Measurements from ENCODE around the gene IDH1. TPM values are rescaled to one million over a fixed set of nuclear protein-coding genes. Genes with fewer than 3 reads are reported as not detected.
"Not testable (repeated sequence)": the region's sequence is repeated elsewhere in the genome, so short reads cannot be mapped to it uniquely, and the experiment has no call there.

Gene IDH1
- total and polyA plus RNA-seq, 2 donors (not counting 1 experiment from before 2014, with no cell fraction given): 13.9 to 41.4 TPM

DNA sequence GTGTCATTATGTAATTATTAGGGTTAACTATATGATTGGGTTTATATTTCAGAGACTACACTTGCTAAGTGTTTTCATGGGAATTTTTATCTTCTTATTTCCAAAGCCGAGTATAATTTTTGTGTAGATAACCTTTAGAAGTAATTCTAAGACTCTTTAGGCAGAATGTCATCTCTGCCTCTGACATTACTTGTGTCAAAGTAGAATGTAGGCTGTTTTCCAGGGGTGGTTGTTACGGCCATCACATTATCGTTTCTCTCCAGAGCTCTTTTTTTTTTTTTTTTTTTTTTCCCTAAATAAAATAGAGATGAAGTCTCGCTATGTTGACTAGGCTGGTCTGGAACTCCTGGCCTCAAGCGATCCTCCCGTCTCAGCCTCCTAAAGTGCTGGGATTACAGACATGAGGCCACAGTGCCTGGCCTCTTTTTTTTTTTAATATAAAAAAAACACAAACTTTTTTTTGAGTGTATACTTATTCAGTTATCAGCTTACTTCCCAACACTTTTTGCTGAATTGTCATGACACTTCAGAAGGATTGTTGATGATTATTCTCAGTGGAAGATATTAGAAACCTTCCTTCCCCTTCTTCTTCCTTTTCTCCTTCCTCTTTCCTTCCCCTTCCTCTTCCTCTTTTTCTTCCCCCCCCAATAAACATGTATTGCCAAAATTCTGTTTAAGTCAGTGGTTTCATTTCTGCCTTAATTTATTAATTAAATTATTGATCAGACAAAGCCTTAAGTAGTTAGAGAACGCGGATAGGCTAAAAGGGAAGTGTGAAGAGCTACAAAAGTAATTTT is 13.5 kb upstream of the IDH1 start:
- peaks cover 4 to 13% of the 10 kb centered on the region in 2 experiments for H3K36me3 ChIP-seq (replicated peaks in 1 of 2; ENCODE audit: control extremely low read depth in 1 of 2, control insufficient read depth in 1 of 2, extremely low read depth in 1 of 2, insufficient read depth in 2 of 2, low read length in 1 of 2)
- Mint-ChIP-seq H3K4me3 (peak overlapping the region; percentile 95), H3K4me1 (peaks cover 44% of the 10 kb centered on the region), H3K27me3 (no peaks in the 10 kb centered on the region), H3K27ac (no peak overlapping the region), H3K9me3 (ENCODE audit: insufficient read depth) (no peaks in the 10 kb centered on the region)
- ChIA-PET POLR2A (interaction anchor here (0.6 kb wide), 1 partner anchor 47 kb away, joined by 3 read pairs; no protein-coding TSS in a partner anchor), CTCF (interaction anchor here (0.6 to 4.8 kb wide), 4 partner anchors 15 to 1553 kb away, joined by 3 to 43 read pairs (median 4); partner anchors contain the start of gene IDH1)
- no peaks in the 10 kb centered on the region for H3K27me3 ChIP-seq (replicated peaks in 1 of 4; ENCODE audit: control extremely low read depth in 1 of 4, control insufficient read depth in 3 of 4, insufficient read depth in 4 of 4, low read length in 3 of 4)
- no peak overlapping the region for H2AFZ ChIP-seq (ENCODE audit: insufficient read depth, low read depth, low read length, poor library complexity, severe bottlenecking)
- H3K79me2 ChIP-seq (ENCODE audit: control insufficient read depth, insufficient read depth, low read length): peaks cover 62% of the 10 kb centered on the region
- no CpG with 5 or more reads among the region's 8 CpGs for WGBS (ENCODE audit: insufficient coverage)
- no peak for ATAC-seq (ENCODE audit: low read depth)
- intact Hi-C loops (cut with micrococcal nuclease): loop anchor here (5.0 to 10.0 kb wide), 5 partner anchors 91 to 1501 kb away; partner anchors contain the start of genes CCNYL1, FASTKD2, MDH1B and PLEKHM3
- H4K20me1 ChIP-seq (ENCODE audit: control insufficient read depth, insufficient read depth, low read length, poor library complexity, severe bottlenecking): peaks cover 39% of the 10 kb centered on the region
- peak overlapping the region in 1 of 2 donors; percentile 55 for H3K27ac ChIP-seq (ENCODE audit: low read length in 2 of 2)
- DNase-seq: peak; percentile 25
- no peak overlapping the region for H3K9ac ChIP-seq (ENCODE audit: low read length)
- peaks cover 34 to 42% of the 10 kb centered on the region in 2 donors for H3K4me1 ChIP-seq (ENCODE audit: control insufficient read depth in 2 of 2, insufficient read depth in 2 of 2, low read length in 2 of 2)
- no peaks in the 10 kb centered on the region for H3K9me3 ChIP-seq (ENCODE audit: control extremely low read depth in 1 of 3, control insufficient read depth in 2 of 3, insufficient read depth in 1 of 3, low read length in 2 of 3)
- no peak overlapping the region for H3K4me3 ChIP-seq (ENCODE audit: control extremely low read depth in 1 of 5, extremely low read depth in 1 of 5, insufficient read depth in 1 of 5, low read depth in 2 of 5, low read length in 4 of 5)
- peak overlapping the region; percentile 87 for H3K4me2 ChIP-seq (replicated peaks; ENCODE audit: low read depth, low read length, poor library complexity, severe bottlenecking)
- TF ChIP-seq EZH2 (IDR thresholded peaks at IDR 0.05; ENCODE audit: borderline replicate concordance, insufficient read depth, low read depth, low read length, poor library complexity, severe bottlenecking): no peak
- TF ChIP-seq, protein P1, sequence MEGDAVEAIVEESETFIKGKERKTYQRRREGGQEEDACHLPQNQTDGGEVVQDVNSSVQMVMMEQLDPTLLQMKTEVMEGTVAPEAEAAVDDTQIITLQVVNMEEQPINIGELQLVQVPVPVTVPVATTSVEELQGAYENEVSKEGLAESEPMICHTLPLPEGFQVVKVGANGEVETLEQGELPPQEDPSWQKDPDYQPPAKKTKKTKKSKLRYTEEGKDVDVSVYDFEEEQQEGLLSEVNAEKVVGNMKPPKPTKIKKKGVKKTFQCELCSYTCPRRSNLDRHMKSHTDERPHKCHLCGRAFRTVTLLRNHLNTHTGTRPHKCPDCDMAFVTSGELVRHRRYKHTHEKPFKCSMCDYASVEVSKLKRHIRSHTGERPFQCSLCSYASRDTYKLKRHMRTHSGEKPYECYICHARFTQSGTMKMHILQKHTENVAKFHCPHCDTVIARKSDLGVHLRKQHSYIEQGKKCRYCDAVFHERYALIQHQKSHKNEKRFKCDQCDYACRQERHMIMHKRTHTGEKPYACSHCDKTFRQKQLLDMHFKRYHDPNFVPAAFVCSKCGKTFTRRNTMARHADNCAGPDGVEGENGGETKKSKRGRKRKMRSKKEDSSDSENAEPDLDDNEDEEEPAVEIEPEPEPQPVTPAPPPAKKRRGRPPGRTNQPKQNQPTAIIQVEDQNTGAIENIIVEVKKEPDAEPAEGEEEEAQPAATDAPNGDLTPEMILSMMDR (IDR thresholded peaks at IDR 0.05): no peak

DNA sequence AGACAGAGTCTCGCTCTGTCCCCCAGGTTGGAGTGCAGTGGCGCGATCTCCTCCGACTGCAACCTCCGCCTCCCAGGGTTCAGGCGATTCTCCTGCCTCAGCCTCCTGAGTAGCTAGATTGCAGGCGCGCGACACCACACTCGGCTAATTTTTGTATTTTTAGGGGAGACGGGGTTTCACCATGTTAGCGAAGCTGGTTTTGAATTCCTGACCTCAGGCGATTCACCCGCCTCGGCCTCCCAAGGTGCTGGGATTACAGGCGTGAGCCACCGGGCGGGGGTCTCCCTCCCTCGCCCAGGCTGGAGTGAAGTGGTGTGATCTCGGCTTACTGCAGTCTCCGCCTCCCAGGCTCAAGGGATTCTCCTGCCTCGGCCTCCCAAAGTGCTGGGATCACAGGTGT is 12.7 kb upstream of the IDH1 start:
- H3K27me3 Mint-ChIP-seq; H3K36me3 ChIP-seq (replicated peaks in 1 of 2; ENCODE audit: control extremely low read depth in 1 of 2, control insufficient read depth in 1 of 2, extremely low read depth in 1 of 2, insufficient read depth in 2 of 2, low read length in 1 of 2); H3K9me3 Mint-ChIP-seq (ENCODE audit: insufficient read depth); H3K27me3 ChIP-seq (replicated peaks in 1 of 4; ENCODE audit: control extremely low read depth in 1 of 4, control insufficient read depth in 3 of 4, insufficient read depth in 4 of 4, low read length in 3 of 4); DNase-seq; H3K9ac ChIP-seq (ENCODE audit: low read length); H3K9me3 ChIP-seq (ENCODE audit: control extremely low read depth in 1 of 3, control insufficient read depth in 2 of 3, insufficient read depth in 1 of 3, low read length in 2 of 3); H2AFZ ChIP-seq (ENCODE audit: insufficient read depth, low read depth, low read length, poor library complexity, severe bottlenecking); ATAC-seq (ENCODE audit: low read depth): not testable (repeated sequence)
- Histone ChIP-seq H3K27ac (ENCODE audit: low read length in 2 of 2) (peak overlapping the region in 1 of 2 donors; percentile 89), H3K4me3 (ENCODE audit: control extremely low read depth in 1 of 5, extremely low read depth in 1 of 5, insufficient read depth in 1 of 5, low read depth in 2 of 5, low read length in 4 of 5) (peak overlapping the region in 4 of 5 experiments; percentile 7 to 98 (median 44)), H4K20me1 (ENCODE audit: control insufficient read depth, insufficient read depth, low read length, poor library complexity, severe bottlenecking) (peaks cover 31% of the 10 kb centered on the region), H3K4me1 (ENCODE audit: control insufficient read depth in 2 of 2, insufficient read depth in 2 of 2, low read length in 2 of 2) (peaks cover 34 to 42% of the 10 kb centered on the region in 2 donors), H3K4me2 (replicated peaks; ENCODE audit: low read depth, low read length, poor library complexity, severe bottlenecking) (peak overlapping the region; percentile 87), H3K79me2 (ENCODE audit: control insufficient read depth, insufficient read depth, low read length) (peaks cover 57% of the 10 kb centered on the region)
- peak overlapping the region; percentile 57 for H3K27ac Mint-ChIP-seq
- ChIA-PET CTCF (interaction anchor here (4.8 kb wide), 1 partner anchor 14 kb away, joined by 43 read pairs; the partner anchor contains the start of gene IDH1), POLR2A (interaction anchor here (0.6 kb wide), 1 partner anchor 48 kb away, joined by 3 read pairs; no protein-coding TSS in a partner anchor)
- intact Hi-C loops (cut with micrococcal nuclease): loop anchor here (2.0 to 10.0 kb wide), 7 partner anchors 43 to 1500 kb away; partner anchors contain the start of genes CCNYL1, FASTKD2, MDH1B and PLEKHM3
- peak overlapping the region; percentile 95 for H3K4me3 Mint-ChIP-seq
- peaks cover 45% of the 10 kb centered on the region for H3K4me1 Mint-ChIP-seq
- WGBS (ENCODE audit: insufficient coverage): 89% methylated on average over 18 of the region's 22 CpGs

Measured in B cell (primary cell).